Endothelial cell of umbilical vein (primary cell): ENCODE measurements around the gene LRRC27. TPM values are rescaled to one million over a fixed set of nuclear protein-coding genes. Genes with fewer than 3 reads are reported as not detected.

Experiments used
- BruUV-seq: library from RNA; stranded (reverse); fragments of 400-500 nt; replicated peaks from 2 replicates; lab custom pipeline; 2021; lab: Mats Ljungman, UMichigan
- CTCF ChIA-PET: fragments of 300-600, 350-600 bp; sonication (Branson Sonifier 250); formaldehyde crosslinking; loops from one replicate; lab custom pipeline; 2021; ENCODE audit warnings: antibody characterized with exemption, inconsistent platforms; lab: Charles Lee
- POLR2A ChIA-PET: fragments of 300-600, 350-600 bp; sonication (Branson Sonifier 250); formaldehyde crosslinking; loops from one replicate; lab custom pipeline; 2021; ENCODE audit warnings: antibody characterized with exemption, inconsistent platforms; lab: Charles Lee
- DNase-seq: peaks from one replicate; pipeline ENCODE4 v3.0.0-alpha.2; 2011; ENCODE audit warnings: low read depth, low spot score
- FAIRE-seq: peaks from 2 replicates; lab custom pipeline; 2011; peaks lifted over from hg19 to GRCh38; lab: Jason Lieb, UNC
- H2AFZ ChIP-seq: 2 replicates; pipeline ENCODE4 v1.6.0; 2012; ENCODE audit warnings: low read depth, low read length, control low read depth, inconsistent platforms
- H3K27ac ChIP-seq: 2 replicates; pipeline ENCODE4 v1.5.1; 2011; ENCODE audit warnings: low read depth, mild to moderate bottlenecking, control low read depth, low read length, moderate library complexity; ENCODE audit not compliant: insufficient read depth
- H3K27me3 ChIP-seq, 2 experiments: 2 replicates each; pipeline versions ENCODE4 v1.6.0 to v1.6.1; 2011; ENCODE audit warnings: low read length in 2 of 2, mixed read lengths in 1 of 2; ENCODE audit not compliant: control insufficient read depth in 2 of 2, insufficient read depth in 2 of 2
- H3K36me3 ChIP-seq, 2 experiments: 2 replicates in 1 of 2; 3 replicates in 1 of 2; pipeline ENCODE4 v1.5.1; 2011; ENCODE audit warnings: low read length in 2 of 2, mild to moderate bottlenecking in 1 of 2, moderate library complexity in 1 of 2; ENCODE audit not compliant: control insufficient read depth in 2 of 2, insufficient read depth in 2 of 2; ENCODE audit errors: extremely low read depth in 1 of 2
- H3K4me1 ChIP-seq: 3 replicates; pipeline ENCODE4 v1.5.1; 2011; ENCODE audit warnings: mild to moderate bottlenecking, low read length; ENCODE audit not compliant: control insufficient read depth, insufficient read depth; ENCODE audit errors: extremely low read depth
- H3K4me2 ChIP-seq: 2 replicates; pipeline ENCODE4 v1.6.1; 2011; ENCODE audit warnings: low read length, control low read depth, mixed read lengths; ENCODE audit not compliant: insufficient read depth
- H3K4me3 ChIP-seq, 3 experiments: fragments of 200-600 bp in 1 of 3; sonication (generic), shearing (Covaris generic) in 1 of 3; replicated peaks in 1 of 3; 2 replicates each; pipeline ENCODE4 v1.5.1; 2011 to 2016; ENCODE audit warnings: control low read depth in 3 of 3, low read length in 3 of 3, mild to moderate bottlenecking in 2 of 3, inconsistent platforms in 1 of 3, low read depth in 1 of 3, moderate library complexity in 1 of 3; ENCODE audit not compliant: insufficient read depth in 1 of 3
- H3K79me2 ChIP-seq: 2 replicates; pipeline ENCODE4 v1.6.0; 2012; ENCODE audit warnings: low read length, inconsistent platforms; ENCODE audit not compliant: control insufficient read depth, insufficient read depth
- H3K9ac ChIP-seq: replicated peaks from 2 replicates; pipeline ENCODE3; 2011; ENCODE audit warnings: low read length, control low read depth; ENCODE audit not compliant: insufficient read depth; ENCODE audit errors: extremely low read depth
- H3K9me1 ChIP-seq: replicated peaks from 3 replicates; pipeline ENCODE4 v1.6.0; 2011; ENCODE audit warnings: mild to moderate bottlenecking, low read length; ENCODE audit not compliant: control insufficient read depth, insufficient read depth; ENCODE audit errors: extremely low read depth
- H3K9me3 ChIP-seq: replicated peaks from 2 replicates; pipeline ENCODE4 v1.5.1; 2012; ENCODE audit warnings: low read length, inconsistent platforms; ENCODE audit not compliant: control insufficient read depth, insufficient read depth
- H4K20me1 ChIP-seq: replicated peaks from 2 replicates; pipeline ENCODE3; 2011; ENCODE audit warnings: mild to moderate bottlenecking, low read length; ENCODE audit not compliant: control insufficient read depth, insufficient read depth; ENCODE audit errors: extremely low read depth
- EZH2 ChIP-seq: IDR thresholded peaks from 2 replicates; pipeline ENCODE4 v1.6.1; 2012; ENCODE audit warnings: borderline replicate concordance, low read depth, mild to moderate bottlenecking, moderate library complexity, low read length, inconsistent platforms; ENCODE audit not compliant: severe bottlenecking
- FOS ChIP-seq: IDR thresholded peaks from 2 replicates; pipeline ENCODE4 v1.6.1; 2011; ENCODE audit warnings: mild to moderate bottlenecking, low read length, moderate library complexity, borderline replicate concordance; ENCODE audit not compliant: insufficient read depth
- JUN ChIP-seq: IDR thresholded peaks from 2 replicates; pipeline ENCODE4 v1.6.1; 2011; ENCODE audit warnings: borderline replicate concordance, low read depth; ENCODE audit not compliant: insufficient read length, insufficient read depth
- MAX ChIP-seq: IDR thresholded peaks from 2 replicates; pipeline ENCODE4 v1.6.1; 2011; ENCODE audit not compliant: insufficient read depth, insufficient read length
- POLR2AphosphoS5 ChIP-seq: IDR thresholded peaks from 2 replicates; pipeline ENCODE4 v1.6.1; 2012; ENCODE audit warnings: low read depth, mild to moderate bottlenecking, control low read depth, low read length, moderate library complexity; ENCODE audit not compliant: insufficient read depth
- dilution Hi-C: fragments of 300-500 bp; cut with MboI; formaldehyde crosslinking; loops from one replicate; pipeline ENCODE4 v1.15.0; 2019; ENCODE audit warnings: low sequenced_read_pairs; ENCODE audit not compliant: extremely low pct_ligation_motif_present
- intact Hi-C: fragments of 100-400 bp; cut with micrococcal nuclease; formaldehyde crosslinking; loops from one replicate; pipeline ENCODE4 v1.10.0; 2022
- polyA plus RNA-seq, 4 experiments: library from polyadenylated mRNA; depleted of rRNA in 3 of 4; stranded (reverse) in 3 of 4; unstranded in 1 of 4; fragments of >200 nt; gene quantifications; 2 replicates each; pipeline versions ENCODE4 v1.2.1 to v1.2.3, GENCODE V29; 2011 to 2012; ENCODE audit warnings: missing spikeins in 1 of 4
- total RNA-seq: library from RNA; stranded (reverse); gene quantifications from 2 replicates; pipeline ENCODE4 v1.2.3, GENCODE V29; 2021

LRRC27 gene
- total and polyA plus RNA-seq, 2 donors (not counting 3 experiments of a cell fraction or from before 2014, with no cell fraction given): 8.3 to 13.6 TPM

GRCh38 chr10:132319853-132320653 is 11.9 kb upstream of the LRRC27 start:
- TF ChIP-seq FOS (peak; percentile 19), JUN (no peak), EZH2 (no peak), MAX (no peak)
- Histone ChIP-seq H3K79me2 (no peaks in the 10 kb centered on the region), H3K27me3 (no peaks in the 10 kb centered on the region), H3K36me3 (no peaks in the 10 kb centered on the region), H3K4me3 (no peak overlapping the region), H4K20me1 (no peaks in the 10 kb centered on the region), H3K27ac (no peak overlapping the region), H3K9ac (no peak overlapping the region), H3K4me2 (no peak overlapping the region), H2AFZ (peak overlapping the region; percentile 6), H3K9me3 (no peaks in the 10 kb centered on the region), H3K4me1 (peaks cover 5% of the 10 kb centered on the region), H3K9me1 (no peaks in the 10 kb centered on the region)
- FAIRE-seq (peak; percentile 72), DNase-seq (no peak)
- dilution Hi-C loops (no loop called here), intact Hi-C loops (no loop called here)
- no TSS peak for BruUV-seq
- CTCF ChIA-PET: interaction anchor here (0.8 kb wide), 1 partner anchor 10 kb away, joined by 3 read pairs; no protein-coding TSS in a partner anchor
- POLR2A ChIA-PET: no interaction called here

GRCh38 chr10:132320654-132321469 is 11.1 kb upstream of the LRRC27 start:
- H3K4me2 ChIP-seq: no peak overlapping the region
- H4K20me1 ChIP-seq: no peaks in the 10 kb centered on the region
- H3K9me1 ChIP-seq: no peaks in the 10 kb centered on the region
- no peaks in the 10 kb centered on the region for H3K36me3 ChIP-seq
- no peak overlapping the region for H3K9ac ChIP-seq
- intact Hi-C loops (no loop called here), dilution Hi-C loops (no loop called here)
- H3K27ac ChIP-seq: no peak overlapping the region
- CTCF ChIA-PET: no interaction called here
- no peaks in the 10 kb centered on the region for H3K27me3 ChIP-seq
- H3K79me2 ChIP-seq: no peaks in the 10 kb centered on the region
- FAIRE-seq (no peak), DNase-seq (no peak)
- H2AFZ ChIP-seq: no peak overlapping the region
- H3K4me1 ChIP-seq: peaks cover 5% of the 10 kb centered on the region
- no peak for TF ChIP-seq POLR2AphosphoS5
- no peak for TF ChIP-seq EZH2
- no peaks in the 10 kb centered on the region for H3K9me3 ChIP-seq
- BruUV-seq: no TSS peak
- POLR2A ChIA-PET: no interaction called here
- no peak overlapping the region for H3K4me3 ChIP-seq
